Measurements from ENCODE around the gene TRPM4.

GRCh38 chr19:49189259-49189658 lies 31.7 kb downstream of the TRPM4 start:
- TF ChIP-seq POLR2A (IDR thresholded peaks at IDR 0.05; ENCODE audit: low read depth, low read length), result no peak
- TF ChIP-seq, protein P1, sequence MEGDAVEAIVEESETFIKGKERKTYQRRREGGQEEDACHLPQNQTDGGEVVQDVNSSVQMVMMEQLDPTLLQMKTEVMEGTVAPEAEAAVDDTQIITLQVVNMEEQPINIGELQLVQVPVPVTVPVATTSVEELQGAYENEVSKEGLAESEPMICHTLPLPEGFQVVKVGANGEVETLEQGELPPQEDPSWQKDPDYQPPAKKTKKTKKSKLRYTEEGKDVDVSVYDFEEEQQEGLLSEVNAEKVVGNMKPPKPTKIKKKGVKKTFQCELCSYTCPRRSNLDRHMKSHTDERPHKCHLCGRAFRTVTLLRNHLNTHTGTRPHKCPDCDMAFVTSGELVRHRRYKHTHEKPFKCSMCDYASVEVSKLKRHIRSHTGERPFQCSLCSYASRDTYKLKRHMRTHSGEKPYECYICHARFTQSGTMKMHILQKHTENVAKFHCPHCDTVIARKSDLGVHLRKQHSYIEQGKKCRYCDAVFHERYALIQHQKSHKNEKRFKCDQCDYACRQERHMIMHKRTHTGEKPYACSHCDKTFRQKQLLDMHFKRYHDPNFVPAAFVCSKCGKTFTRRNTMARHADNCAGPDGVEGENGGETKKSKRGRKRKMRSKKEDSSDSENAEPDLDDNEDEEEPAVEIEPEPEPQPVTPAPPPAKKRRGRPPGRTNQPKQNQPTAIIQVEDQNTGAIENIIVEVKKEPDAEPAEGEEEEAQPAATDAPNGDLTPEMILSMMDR (IDR thresholded peaks at IDR 0.05; ENCODE audit: extremely low read depth in 1 of 2, insufficient read depth in 1 of 2, low read depth in 1 of 2, low read length in 2 of 2), result no peak
- TF ChIP-seq EZH2 (IDR thresholded peaks at IDR 0.05; ENCODE audit: borderline replicate concordance, low read depth, low read length, severe bottlenecking), result no peak
- TF ChIP-seq JUN (IDR thresholded peaks at IDR 0.05; ENCODE audit: borderline replicate concordance, insufficient read depth, insufficient read length, low read depth), result no peak
- TF ChIP-seq FOS (IDR thresholded peaks at IDR 0.05; ENCODE audit: borderline replicate concordance, insufficient read depth, low read length), result no peak
- no peak for TF ChIP-seq POLR2AphosphoS5 (IDR thresholded peaks at IDR 0.05; ENCODE audit: insufficient read depth, low read depth, low read length)

All from endothelial cell of umbilical vein (primary cell).